ENCODE measurements around the gene GGA1.
A peak's percentile ranks its signal among the peaks of the same experiment; 100 is the strongest.

Gene GGA1

DNA sequence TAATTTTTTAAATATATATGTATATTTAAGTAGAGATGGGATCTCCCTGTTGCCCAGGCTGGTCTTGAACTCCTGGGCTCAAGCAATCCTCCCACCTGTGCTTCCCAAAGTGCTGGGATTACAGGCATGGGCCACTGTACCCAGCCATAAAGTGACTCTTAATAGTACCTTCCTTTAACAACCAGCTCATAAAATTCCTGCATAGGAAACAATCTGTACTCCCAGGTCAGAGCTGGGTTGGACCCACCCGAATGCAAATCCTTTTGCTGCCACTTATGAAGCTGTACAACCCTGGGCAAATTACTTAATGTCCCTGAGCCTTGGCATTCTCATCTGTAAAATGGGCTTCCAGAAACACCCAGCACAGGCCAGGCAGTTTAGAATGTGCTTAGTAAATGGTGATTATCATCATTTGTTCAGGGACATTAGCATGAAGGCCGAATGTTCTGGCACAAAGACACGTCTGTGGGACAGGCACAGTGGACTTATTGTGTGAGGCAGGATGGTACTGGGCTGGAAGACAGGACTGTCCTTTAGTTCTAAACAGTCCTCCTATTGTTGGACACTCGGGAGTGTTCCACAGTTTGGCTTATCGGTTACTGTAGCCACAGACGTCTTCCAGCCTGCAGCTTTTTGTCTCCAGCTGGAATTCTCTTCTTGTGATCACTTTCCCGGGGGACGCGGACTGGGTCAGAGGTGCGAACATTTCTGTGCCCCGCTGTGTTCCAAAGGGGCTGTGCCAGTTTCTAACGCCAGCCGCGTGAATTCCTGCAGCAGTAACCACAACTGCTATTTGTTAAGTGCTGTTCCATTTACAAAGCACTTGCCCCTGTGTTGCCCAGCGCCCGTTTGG, 55.8 kb downstream of the GGA1 start:
- DNase-seq (ENCODE audit: low read depth in 2 of 2): peak in 1 of 2 donors; percentile 56
- no peak for TF ChIP-seq CTCF (IDR thresholded peaks at IDR 0.05; ENCODE audit: low read depth, low read length)
- no peak overlapping the region for H3K4me3 ChIP-seq (replicated peaks in 1 of 2; ENCODE audit: low read depth in 2 of 2, low read length in 2 of 2)

GRCh38 chr22:37665487-37665886, 56.9 kb downstream of the GGA1 start:
- no peak for TF ChIP-seq CTCF (IDR thresholded peaks at IDR 0.05; ENCODE audit: low read depth, low read length)
- no peak for DNase-seq (ENCODE audit: low read depth in 2 of 2)
- H3K4me3 ChIP-seq (replicated peaks in 1 of 2; ENCODE audit: low read depth in 2 of 2, low read length in 2 of 2): no peak overlapping the region

DNA sequence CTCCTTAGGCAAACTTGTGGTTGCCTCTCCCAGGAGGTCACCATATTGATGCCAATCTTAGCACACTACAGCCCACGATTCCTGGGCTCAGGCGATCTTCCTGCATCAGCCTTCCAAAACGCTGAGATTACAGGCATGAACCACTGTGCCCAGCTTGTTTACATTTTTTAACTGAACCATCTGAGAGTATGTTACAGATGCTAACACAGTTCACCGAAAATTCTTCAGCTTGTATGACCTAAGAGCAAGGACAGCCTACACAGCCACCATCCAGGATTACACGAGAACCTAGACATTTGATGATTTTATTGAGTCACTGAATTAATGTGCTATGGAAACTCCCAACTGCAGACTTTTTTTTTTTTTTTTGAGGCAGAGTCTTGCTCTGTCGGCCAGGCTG, 61.0 kb downstream of the GGA1 start:
- H3K4me3 ChIP-seq (replicated peaks in 1 of 2; ENCODE audit: low read depth in 2 of 2, low read length in 2 of 2): no peak overlapping the region
- no peak for DNase-seq (ENCODE audit: low read depth in 2 of 2)
- no peak for TF ChIP-seq CTCF (IDR thresholded peaks at IDR 0.05; ENCODE audit: low read depth, low read length)

DNA sequence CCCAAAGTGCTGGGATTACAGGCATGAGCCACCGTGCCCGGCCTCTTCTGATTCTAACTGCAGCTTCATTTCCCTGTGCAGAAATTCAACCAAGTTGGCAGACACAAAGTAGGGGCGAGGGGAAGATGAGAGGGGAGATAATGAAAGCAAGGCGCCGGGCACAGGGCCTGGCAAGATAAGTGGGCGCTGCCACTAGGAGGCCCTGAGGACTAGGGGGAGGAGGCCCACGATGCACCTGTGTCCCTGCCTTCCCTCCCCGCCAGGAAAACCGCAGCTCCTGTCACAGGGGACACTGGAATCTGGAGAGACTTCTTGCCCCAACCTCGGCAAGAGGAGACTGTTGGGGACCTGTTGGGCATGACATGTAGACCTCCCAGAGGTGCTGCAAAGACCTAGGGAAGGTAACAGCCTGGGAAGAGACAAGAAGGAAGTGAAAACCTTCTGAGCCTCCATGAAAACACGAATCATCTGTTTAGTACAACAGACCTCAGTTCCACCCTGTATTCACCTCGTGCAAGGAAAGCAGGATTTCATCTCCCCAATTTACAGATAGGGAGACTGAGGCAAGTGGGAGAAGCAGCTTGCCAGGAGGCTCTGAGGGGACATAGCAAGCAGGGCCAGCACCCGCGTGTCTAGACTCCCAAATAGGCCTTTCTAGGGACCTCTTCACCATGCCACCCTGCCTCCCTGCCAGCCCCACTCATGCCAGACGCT, 63.7 kb downstream of the GGA1 start:
- no peak for DNase-seq (ENCODE audit: low read depth in 2 of 2)

DNA sequence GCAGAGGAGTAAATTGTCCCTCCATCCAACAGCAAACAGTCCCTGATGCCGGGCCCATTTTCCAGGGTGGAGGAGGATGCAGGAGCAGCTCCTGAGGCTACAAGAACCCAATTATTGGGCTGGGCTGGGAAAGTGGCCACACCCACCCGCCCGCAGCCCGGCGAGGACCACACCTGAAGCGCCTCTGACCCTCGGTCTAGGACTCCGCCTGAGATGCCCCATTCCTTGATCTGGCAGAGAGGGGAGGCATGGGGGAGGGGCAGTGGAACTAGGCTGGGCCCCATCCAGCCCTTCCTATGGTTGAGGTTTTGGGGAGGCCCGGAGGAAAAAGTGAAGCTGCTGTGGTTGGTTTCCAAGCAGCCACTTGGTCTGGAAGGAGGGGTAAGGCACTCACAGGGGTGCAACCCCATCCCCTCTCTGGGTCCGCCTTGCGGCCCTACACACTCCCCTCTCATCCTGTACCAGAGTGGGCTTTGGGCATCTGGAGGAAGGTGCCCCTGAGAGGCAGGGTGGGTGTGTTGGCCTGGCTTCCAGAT, 64.4 kb downstream of the GGA1 start:
- no peak overlapping the region for H3K4me3 ChIP-seq (replicated peaks in 1 of 2; ENCODE audit: low read depth in 2 of 2, low read length in 2 of 2)
- TF ChIP-seq CTCF (IDR thresholded peaks at IDR 0.05; ENCODE audit: low read depth, low read length): no peak
- no peak for DNase-seq (ENCODE audit: low read depth in 2 of 2)

More for the DNA sequence above, 63.7 kb downstream of the GGA1 start:
- no peak overlapping the region for H3K4me3 ChIP-seq (replicated peaks in 1 of 2; ENCODE audit: low read depth in 2 of 2, low read length in 2 of 2)
- no peak for TF ChIP-seq CTCF (IDR thresholded peaks at IDR 0.05; ENCODE audit: low read depth, low read length)

GRCh38 chr22:37674248-37674647, 65.6 kb downstream of the GGA1 start:
- TF ChIP-seq CTCF (IDR thresholded peaks at IDR 0.05; ENCODE audit: low read depth, low read length): no peak
- H3K4me3 ChIP-seq (replicated peaks in 1 of 2; ENCODE audit: low read depth in 2 of 2, low read length in 2 of 2): no peak overlapping the region
- DNase-seq (ENCODE audit: low read depth in 2 of 2): no peak
